ENCODE results near the gene TNS1. TPM values are rescaled to one million over a fixed set of nuclear protein-coding genes. Genes with fewer than 3 reads are reported as not detected.
A peak's percentile ranks its signal among the peaks of the same experiment; 100 is the strongest.

Gene TNS1
- total RNA-seq, 1 experiment from 2014 or later, result 0.49 TPM

- Histone ChIP-seq H3K9me3 (ENCODE audit: control insufficient read depth, insufficient read depth, low read depth, low read length) (no peaks in the 10 kb centered on the region), H3K27me3 (ENCODE audit: control insufficient read depth, insufficient read depth, low read length) (no peaks in the 10 kb centered on the region), H3K4me3 (ENCODE audit: low read depth in 2 of 2, low read length in 2 of 2) (no peak overlapping the region), H3K4me1 (ENCODE audit: control insufficient read depth, insufficient read depth, low read length) (no peaks in the 10 kb centered on the region), H3K36me3 (ENCODE audit: control insufficient read depth, insufficient read depth, low read length) (no peaks in the 10 kb centered on the region), H3K27ac (ENCODE audit: low read length) (no peak overlapping the region)
- no peak for ATAC-seq
- TF ChIP-seq, protein P1, sequence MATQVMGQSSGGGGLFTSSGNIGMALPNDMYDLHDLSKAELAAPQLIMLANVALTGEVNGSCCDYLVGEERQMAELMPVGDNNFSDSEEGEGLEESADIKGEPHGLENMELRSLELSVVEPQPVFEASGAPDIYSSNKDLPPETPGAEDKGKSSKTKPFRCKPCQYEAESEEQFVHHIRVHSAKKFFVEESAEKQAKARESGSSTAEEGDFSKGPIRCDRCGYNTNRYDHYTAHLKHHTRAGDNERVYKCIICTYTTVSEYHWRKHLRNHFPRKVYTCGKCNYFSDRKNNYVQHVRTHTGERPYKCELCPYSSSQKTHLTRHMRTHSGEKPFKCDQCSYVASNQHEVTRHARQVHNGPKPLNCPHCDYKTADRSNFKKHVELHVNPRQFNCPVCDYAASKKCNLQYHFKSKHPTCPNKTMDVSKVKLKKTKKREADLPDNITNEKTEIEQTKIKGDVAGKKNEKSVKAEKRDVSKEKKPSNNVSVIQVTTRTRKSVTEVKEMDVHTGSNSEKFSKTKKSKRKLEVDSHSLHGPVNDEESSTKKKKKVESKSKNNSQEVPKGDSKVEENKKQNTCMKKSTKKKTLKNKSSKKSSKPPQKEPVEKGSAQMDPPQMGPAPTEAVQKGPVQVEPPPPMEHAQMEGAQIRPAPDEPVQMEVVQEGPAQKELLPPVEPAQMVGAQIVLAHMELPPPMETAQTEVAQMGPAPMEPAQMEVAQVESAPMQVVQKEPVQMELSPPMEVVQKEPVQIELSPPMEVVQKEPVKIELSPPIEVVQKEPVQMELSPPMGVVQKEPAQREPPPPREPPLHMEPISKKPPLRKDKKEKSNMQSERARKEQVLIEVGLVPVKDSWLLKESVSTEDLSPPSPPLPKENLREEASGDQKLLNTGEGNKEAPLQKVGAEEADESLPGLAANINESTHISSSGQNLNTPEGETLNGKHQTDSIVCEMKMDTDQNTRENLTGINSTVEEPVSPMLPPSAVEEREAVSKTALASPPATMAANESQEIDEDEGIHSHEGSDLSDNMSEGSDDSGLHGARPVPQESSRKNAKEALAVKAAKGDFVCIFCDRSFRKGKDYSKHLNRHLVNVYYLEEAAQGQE (IDR thresholded peaks at IDR 0.05; ENCODE audit: insufficient read depth in 1 of 2, low read depth in 2 of 2, low read length in 1 of 2), result no peak
- no peak for TF ChIP-seq SIN3A (IDR thresholded peaks at IDR 0.05; ENCODE audit: borderline replicate concordance, insufficient read depth, low read depth, low read length)
- TF ChIP-seq TCF7L2 (IDR thresholded peaks at IDR 0.05; ENCODE audit: low read depth, low read length), result no peak
- no peak for TF ChIP-seq CTCF (IDR thresholded peaks at IDR 0.05)
- no peak for TF ChIP-seq POLR2AphosphoS5 (IDR thresholded peaks at IDR 0.05; ENCODE audit: low read depth, low read length)
- POLR2A ChIA-PET, result no interaction called here
- intact Hi-C loops (cut with micrococcal nuclease; ENCODE audit: unreplicated experiment) (no loop called here), in situ Hi-C loops (cut with HindIII; ENCODE audit: low pct_unique_long_range_greater_than_20kb, low sequenced_read_pairs) (no loop called here)
- DNase-seq (ENCODE audit: low read depth, low spot score), result no peak
- CTCF ChIA-PET, result no interaction called here
- no TSS peak for BruUV-seq (replicated peaks)
Observed at GRCh38 chr2:218003281-218003944, 618 bp upstream of the TNS1 start.

DNA sequence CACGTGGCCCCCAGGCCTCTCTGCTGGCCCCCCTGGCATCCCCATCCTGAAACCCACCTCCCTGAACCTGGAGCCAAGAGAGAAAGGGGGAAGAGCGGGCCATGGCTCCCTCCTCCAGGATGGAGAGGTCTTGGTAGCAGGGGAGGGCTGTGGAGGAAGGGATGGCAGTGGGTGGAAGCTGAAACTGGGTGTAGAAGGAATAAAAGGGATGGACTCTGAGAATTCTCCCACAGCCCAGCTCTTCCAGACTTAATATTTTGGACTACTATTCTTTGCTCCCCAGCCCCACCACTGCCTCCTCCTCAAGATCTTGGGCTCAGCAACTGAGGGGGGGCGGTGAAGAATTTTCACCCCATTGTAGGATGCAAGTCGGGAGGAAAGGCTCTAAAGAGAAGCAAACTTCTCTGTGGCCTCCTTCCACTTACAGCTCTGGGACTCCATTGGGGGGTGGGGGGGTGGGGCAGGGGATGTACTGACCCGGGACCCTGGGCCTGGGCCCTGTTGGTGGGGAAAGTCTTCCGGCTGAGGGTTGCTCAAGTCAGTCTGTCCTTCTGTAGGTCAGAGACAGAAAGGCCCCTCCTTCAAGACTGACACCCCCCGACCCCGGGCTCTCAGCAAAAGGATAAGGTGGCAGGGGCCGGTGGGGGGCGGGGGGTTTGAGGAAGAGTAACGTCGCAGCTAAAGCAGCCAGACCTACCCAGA lies 501 bp downstream of the TNS1 start:
- in situ Hi-C loops (cut with HindIII; ENCODE audit: low pct_unique_long_range_greater_than_20kb, low sequenced_read_pairs) (no loop called here), intact Hi-C loops (cut with micrococcal nuclease; ENCODE audit: unreplicated experiment) (no loop called here)
- H3K4me1 ChIP-seq (ENCODE audit: control insufficient read depth, insufficient read depth, low read length), result no peaks in the 10 kb centered on the region
- POLR2A ChIA-PET, result no interaction called here
- no peaks in the 10 kb centered on the region for H3K36me3 ChIP-seq (ENCODE audit: control insufficient read depth, insufficient read depth, low read length)
- CTCF ChIA-PET, result interaction anchor here (0.6 kb wide), 1 partner anchor 10 kb away, joined by 3 read pairs; no protein-coding TSS in a partner anchor
- no peaks in the 10 kb centered on the region for H3K9me3 ChIP-seq (ENCODE audit: control insufficient read depth, insufficient read depth, low read depth, low read length)
- no TSS peak for BruUV-seq (replicated peaks)
- H3K4me3 ChIP-seq (ENCODE audit: low read depth in 2 of 2, low read length in 2 of 2), result peak overlapping the region in 1 of 2 experiments; percentile 20; a peak in 1 of 4 replicates
- ATAC-seq (no peak), DNase-seq (ENCODE audit: low read depth, low spot score) (no peak)
- TF ChIP-seq TCF7L2 (IDR thresholded peaks at IDR 0.05; ENCODE audit: low read depth, low read length) (no peak), CTCF (IDR thresholded peaks at IDR 0.05) (no peak), SIN3A (IDR thresholded peaks at IDR 0.05; ENCODE audit: borderline replicate concordance, insufficient read depth, low read depth, low read length) (no peak), POLR2AphosphoS5 (IDR thresholded peaks at IDR 0.05; ENCODE audit: low read depth, low read length) (no peak)
- TF ChIP-seq, protein P1 (IDR thresholded peaks at IDR 0.05; ENCODE audit: insufficient read depth in 1 of 2, low read depth in 2 of 2, low read length in 1 of 2), result no peak
- H3K27ac ChIP-seq (ENCODE audit: low read length), result no peak overlapping the region
- no peaks in the 10 kb centered on the region for H3K27me3 ChIP-seq (ENCODE audit: control insufficient read depth, insufficient read depth, low read length)

Data from Panc1 (cell line).